ENCODE measurements around the gene RPUSD4. TPM values are rescaled to one million over a fixed set of nuclear protein-coding genes. Genes with fewer than 3 reads are reported as not detected.

Gene RPUSD4
- total RNA-seq, 1 donor from 2014 or later, result 51.1 TPM

- Mint-ChIP-seq H3K4me1 (no peaks in the 10 kb centered on the region), H3K4me3 (no peak overlapping the region), H3K9me3 (peaks cover 5% of the 10 kb centered on the region), H3K27me3 (peaks cover 11% of the 10 kb centered on the region), H3K36me3 (ENCODE audit: low read depth) (no peaks in the 10 kb centered on the region), H3K27ac (no peak overlapping the region)
- intact Hi-C loops (cut with micrococcal nuclease), result no loop called here
- no peak for DNase-seq
Measured at GRCh38 chr11:126153006-126153405, 58.4 kb downstream of the RPUSD4 start.

GRCh38 chr11:126152586-126152985 is 58.9 kb downstream of the RPUSD4 start:
- Mint-ChIP-seq H3K27ac (no peak overlapping the region), H3K36me3 (ENCODE audit: low read depth) (no peaks in the 10 kb centered on the region), H3K4me3 (no peak overlapping the region), H3K27me3 (peaks cover 11% of the 10 kb centered on the region), H3K4me1 (no peaks in the 10 kb centered on the region), H3K9me3 (peaks cover 5% of the 10 kb centered on the region)
- intact Hi-C loops (cut with micrococcal nuclease), result no loop called here
- no peak for DNase-seq

GRCh38 chr11:126152152-126152551 is 59.3 kb downstream of the RPUSD4 start:
- H3K4me1 Mint-ChIP-seq, result no peaks in the 10 kb centered on the region
- H3K9me3 Mint-ChIP-seq, result peaks cover 5% of the 10 kb centered on the region
- intact Hi-C loops (cut with micrococcal nuclease), result no loop called here
- H3K36me3 Mint-ChIP-seq (ENCODE audit: low read depth), result no peaks in the 10 kb centered on the region
- peaks cover 11% of the 10 kb centered on the region for H3K27me3 Mint-ChIP-seq
- no peak overlapping the region for H3K4me3 Mint-ChIP-seq
- no peak overlapping the region for H3K27ac Mint-ChIP-seq
- no peak for DNase-seq

Other genes with a start within 250 kb of the RPUSD4 start
- 1.9 TPM in 2 replicates for gene CDON, start 148.8 kb downstream of the RPUSD4 start, total RNA-seq
- gene FAM118B, start 132 bp upstream of the RPUSD4 start, total RNA-seq, result 12.8 and 14.2 TPM in 2 replicates
- gene SRPRA, start 57.2 kb upstream of the RPUSD4 start, total RNA-seq, result 180 and 191 TPM in 2 replicates
- 57.8 and 59.2 TPM in 2 replicates for gene FOXRED1, start 57.5 kb upstream of the RPUSD4 start, total RNA-seq
- gene TIRAP, start 71.4 kb upstream of the RPUSD4 start, total RNA-seq, result 11.4 and 12.0 TPM in 2 replicates
- 36.0 and 40.2 TPM in 2 replicates for gene DCPS, start 92.4 kb upstream of the RPUSD4 start, total RNA-seq
- gene ST3GAL4, start 144.0 kb upstream of the RPUSD4 start, total RNA-seq, result 12.3 and 13.3 TPM in 2 replicates